HG03039 (cell line): ENCODE data around the gene WNK1.
"Not testable (repeated sequence)": the region's sequence is repeated elsewhere in the genome, so short reads cannot be mapped to it uniquely, and the experiment has no call there.

Experiments
- ATAC-seq: cut with Tn5 transposase; IDR thresholded peaks from one replicate; pipeline ENCODE4 v1.9.1; 2021; ENCODE audit warnings: mild to moderate bottlenecking, moderate library complexity; ENCODE audit not compliant: unreplicated experiment

WNK1 gene

DNA sequence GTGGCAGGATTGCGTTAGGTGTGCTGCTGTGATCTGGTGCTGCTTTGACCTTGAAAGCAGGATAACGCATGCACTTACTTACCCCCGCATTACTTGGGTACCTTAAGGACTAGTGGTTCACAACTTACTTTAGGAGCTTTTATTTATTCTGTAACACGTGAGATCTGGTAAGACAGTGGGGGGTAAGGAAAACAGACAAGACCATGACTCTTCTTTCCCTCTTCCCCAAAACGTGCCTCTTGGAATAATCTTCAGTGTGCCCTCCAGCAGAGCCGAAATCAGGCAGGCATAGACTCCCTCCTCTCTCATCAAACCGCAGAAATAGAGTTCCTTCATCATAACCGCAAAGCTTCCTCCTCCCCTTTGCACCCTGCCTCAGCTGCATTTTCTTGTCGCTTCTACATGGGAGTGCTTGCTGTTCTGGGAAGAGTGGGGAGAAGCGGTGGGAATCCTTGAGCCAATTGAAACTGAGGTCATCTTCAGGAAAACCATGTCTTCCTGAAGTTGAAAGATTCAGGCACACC lies 153.7 kb downstream of the WNK1 start:
- ATAC-seq = no peak

DNA sequence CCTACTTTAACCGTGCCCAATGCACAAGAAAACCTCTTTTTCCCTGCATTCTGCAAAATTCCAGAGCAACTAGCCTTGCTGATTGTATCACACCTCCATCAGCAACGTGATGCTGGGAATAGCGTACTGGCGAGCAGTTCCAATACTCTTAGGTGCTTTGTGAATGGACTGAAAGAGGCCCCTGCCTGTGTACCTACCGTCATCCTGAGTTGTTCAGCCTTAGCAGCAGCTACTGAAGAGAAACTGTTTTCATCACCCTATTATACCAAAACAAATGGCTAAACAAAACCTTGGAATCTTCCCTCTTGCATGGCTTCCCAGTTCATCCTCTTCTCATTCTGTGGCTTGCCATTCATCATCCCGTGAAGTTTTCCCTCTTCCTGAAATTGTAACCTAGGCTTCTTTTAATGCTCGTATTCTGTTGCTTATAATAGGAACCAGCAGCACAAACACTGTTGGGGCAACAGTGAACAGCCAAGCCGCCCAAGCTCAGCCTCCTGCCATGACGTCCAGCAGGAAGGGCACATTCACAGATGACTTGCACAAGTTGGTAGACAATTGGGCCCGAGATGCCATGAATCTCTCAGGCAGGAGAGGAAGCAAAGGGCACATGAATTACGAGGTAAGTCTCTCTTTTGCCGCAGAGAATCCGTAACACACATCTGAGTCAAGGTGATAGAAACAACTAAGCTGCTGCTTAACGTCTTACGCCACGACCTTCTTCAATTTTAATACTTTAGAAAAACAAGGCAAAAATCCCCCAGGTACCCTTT lies 155.2 kb downstream of the WNK1 start:
- ATAC-seq = no peak

DNA sequence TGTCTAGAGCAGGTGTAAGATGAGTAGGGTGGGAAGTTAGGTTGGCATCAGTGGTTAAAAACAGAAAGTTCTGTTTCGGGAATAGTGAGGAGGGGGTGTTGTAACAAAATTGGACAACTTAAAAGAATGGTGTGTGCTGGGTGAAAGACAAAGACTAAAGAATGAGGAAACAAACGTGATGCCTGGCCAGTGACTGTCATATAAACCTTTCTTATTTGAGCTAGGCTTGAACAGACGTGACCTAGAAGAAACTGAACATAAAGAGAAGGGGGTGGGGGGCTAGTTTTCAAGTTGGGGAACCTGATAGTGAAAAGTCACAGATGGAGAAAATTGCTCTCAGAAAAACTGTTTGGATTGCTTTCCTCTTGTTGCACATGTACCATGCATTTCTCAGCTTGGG lies 157.5 kb downstream of the WNK1 start:
- no peak for ATAC-seq

DNA sequence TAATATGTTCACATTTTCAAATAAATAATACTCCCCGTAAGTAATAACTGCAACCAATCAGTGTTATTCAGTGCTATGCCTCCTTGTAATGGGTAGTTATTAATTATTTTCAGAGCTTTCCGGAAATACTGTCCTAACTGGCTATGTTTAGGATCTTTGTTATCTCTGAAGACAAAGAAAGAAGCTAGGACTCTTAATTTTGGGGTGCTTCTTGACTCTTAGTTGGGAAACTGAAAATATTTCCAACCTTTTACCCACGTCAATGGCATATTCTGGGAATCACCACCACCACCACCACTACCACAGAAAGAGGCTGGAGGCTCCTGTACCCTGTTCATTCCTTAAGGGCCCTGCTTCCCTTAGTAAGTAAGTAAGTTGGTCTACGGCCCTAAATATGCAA lies 158.0 kb downstream of the WNK1 start:
- no peak for ATAC-seq

DNA sequence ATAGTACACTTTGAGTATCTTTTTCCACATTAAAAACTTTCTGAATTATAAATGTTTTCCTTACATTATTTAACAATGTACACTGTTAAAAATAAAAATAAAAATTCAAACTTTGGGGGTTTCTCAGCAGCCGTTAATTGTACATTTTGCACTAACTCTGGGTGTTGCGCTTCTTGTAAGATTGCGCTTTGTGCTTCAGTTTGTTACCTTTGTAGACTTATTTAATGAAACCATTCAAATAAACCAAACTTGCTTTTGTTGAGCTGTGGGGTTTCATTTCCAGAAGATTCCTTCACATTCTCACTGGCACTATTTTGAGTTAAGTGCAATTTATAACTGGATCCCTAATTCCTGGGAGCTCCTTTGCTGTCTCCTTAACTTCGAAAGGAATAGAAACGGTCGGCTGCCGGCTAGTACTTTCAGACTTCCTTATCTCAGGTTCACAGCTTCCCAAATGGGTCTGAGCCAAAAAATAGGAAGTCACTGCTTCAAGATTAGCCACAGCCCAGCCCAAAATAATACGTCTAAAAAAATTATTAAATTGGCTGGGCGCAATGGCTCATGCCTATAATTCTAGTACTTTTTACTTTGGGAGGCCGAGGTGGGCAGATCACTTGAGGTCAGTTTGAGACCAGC lies 158.9 kb downstream of the WNK1 start:
- ATAC-seq = no peak

DNA sequence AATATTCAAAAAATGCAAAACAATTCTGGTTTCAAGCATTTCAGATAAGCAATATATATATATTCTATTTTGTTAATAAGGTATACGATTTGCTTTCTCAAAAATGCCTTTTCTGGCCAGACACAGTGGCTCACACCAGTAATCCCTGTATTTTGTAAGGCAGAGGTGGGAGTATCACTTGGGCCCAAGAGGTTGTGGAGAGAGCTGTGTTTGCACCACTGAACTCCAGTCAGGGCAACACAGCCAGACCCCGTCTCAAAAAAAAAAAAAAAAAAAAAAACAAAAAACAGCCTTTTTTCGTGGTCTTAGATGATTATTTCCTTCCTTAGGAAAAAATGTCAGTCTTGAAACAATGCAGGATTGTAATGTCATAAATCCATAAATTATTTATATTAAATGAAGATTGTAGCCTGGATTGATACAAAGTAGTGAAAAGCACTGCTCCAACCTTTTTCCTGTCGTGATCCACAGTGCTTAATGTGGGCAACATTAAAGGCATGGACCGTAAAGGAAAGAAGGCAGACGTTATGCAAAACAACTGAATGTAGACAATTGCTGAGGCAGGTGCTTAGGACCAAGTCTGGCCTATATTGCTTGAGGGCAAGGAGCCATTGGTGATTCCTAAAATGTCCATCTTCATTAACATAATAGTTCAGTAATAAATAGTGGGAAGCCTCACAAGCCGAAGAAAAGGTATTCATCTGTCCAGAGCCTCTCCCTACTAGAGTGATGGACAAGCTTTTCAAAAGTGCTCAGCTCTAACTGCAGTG lies 160.3 kb downstream of the WNK1 start:
- ATAC-seq = no peak

DNA sequence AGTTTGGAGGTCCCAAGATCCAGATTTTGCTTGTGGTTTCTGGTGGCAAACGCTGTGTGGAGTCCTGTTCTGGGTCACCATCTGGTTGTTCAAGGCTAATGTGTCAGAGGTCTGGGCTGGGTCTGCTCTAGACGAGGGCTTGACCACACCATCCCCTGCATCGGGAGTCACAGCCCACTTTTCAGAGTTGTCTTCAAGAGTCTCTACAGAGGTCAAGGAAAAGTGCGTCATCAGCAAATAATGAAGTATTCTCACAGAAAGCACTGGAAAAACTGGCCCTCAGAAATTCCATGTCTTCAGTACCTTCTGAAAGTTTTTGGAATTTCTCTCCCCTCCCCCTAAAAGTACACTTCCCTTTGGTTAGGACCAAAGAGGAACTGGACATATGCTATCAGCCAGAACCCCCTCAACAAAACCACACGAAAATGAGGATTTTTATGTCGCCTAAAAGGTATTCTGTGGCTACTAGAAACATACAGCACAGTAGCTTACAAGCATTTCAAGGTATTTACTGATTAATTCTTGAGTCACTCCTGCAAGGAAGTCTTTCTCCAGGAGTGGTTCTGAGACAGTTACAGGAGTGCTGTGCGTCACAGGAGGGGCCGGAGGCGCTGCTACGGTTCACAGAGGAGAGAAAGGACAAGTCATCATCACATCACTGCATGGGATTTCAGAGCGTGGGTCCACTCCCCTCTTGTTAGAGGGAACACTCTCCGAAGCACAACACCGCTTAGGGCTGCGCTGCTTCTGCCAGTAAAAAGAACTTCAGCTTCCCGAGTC lies 161.7 kb downstream of the WNK1 start:
- no peak for ATAC-seq

DNA sequence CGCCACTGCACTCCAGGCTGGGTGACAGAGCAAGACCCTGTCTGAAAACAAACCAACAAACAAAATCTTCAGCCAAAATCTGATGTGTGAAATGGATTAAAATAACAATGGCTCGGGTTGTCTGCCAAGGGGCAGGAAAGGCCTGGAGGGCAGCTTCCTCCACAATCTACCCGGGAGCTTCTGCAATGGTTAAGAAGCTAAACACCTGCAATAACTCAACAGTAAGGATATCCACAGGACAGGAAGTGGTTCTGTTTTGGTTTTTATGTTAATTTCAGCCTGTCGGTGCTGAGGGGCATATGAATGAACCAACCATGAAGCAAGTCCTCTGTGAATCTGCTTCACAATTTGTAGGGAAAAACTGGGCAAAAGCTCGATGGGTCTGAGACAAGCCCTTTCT lies 162.7 kb downstream of the WNK1 start:
- ATAC-seq = no peak

DNA sequence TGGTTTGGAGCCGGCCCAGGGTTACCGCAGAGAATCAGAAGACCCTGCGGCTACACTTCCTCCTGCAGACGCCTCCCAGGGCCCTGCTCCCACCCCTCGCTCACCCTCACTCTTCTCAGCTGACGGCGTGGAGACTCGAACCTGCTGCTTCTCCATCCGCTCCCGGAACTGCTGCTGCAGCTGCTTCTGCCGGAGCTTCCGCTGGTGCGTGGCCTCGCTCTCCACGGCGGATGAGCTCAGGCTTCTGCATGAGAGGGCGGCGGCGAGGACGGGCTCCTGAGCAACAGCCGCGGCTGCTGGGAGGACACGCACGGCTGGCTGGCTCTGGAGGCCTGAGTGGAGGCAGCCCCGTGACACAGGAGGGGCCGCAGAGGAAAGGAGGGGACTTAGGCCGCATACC lies 163.9 kb downstream of the WNK1 start:
- ATAC-seq = no peak

DNA sequence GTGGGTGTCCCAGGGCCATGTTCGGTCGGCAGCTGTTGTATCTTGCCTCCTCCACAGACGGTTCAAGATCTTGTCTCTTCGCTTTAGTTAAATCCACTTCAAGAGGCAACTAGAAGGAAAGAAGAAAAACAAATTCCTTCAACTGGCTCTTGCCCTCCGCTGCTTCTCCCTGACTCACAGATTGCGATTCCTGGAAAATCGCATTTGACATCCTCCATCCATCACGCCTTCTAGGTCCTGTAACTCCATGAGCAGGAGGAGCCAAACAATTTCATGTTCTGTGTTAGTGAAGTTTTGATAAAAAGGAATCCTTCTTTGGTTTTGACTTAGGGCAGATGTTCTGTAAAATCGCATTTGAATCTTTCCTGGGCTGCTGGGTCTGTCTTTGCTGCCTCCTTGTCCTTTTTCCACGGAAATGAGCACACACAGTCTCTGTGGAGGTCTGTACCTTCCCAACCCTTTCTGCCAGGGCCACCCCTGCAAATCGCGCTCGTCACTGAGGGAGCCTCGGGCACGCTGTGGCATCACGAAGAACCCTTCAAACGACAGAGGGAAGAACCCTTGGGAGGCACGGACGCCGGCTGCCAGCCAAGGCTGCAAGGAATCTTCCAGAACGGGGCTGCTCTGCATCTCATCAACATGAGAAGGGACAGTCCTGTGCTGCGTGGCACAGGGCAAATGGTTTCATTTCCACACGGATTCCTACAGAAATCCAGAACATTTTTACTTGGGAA lies 164.5 kb downstream of the WNK1 start:
- no peak for ATAC-seq

DNA sequence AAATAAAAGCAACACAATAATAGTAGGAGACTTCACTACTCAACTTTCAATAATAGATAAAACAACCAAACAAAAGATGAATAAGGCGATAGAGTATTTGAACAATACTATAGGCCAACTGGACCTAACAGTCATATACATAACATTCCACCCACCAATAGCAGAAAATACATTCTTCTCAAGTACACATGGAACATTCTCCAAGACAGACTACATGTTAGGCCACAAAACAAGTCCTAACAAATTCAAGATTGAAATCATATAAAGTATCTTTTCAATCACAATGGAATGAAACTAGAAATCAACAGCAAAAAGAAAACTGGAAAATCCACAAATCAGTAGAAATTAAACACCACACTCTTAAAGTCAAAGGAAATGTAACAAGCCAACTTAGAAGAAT lies 168.3 kb downstream of the WNK1 start:
- no peak for ATAC-seq

DNA sequence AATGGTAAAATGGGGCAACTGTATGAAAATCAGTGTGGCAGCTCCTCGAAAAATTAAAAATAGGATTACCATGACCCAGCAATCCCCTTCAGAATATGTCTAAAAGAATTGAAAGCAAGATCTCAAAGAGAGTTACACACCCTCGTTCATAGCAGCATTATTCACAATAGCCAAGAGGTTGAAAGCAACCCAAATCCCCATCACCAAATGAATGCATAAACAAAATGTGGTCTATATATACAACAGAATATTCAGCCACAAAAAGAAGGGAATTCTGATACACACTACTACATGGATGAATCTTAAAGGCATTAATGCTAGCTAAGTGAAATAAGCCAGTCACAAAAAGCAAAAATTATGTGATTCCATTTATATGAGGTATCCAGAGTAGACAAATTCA lies 169.9 kb downstream of the WNK1 start:
- no peak for ATAC-seq

DNA sequence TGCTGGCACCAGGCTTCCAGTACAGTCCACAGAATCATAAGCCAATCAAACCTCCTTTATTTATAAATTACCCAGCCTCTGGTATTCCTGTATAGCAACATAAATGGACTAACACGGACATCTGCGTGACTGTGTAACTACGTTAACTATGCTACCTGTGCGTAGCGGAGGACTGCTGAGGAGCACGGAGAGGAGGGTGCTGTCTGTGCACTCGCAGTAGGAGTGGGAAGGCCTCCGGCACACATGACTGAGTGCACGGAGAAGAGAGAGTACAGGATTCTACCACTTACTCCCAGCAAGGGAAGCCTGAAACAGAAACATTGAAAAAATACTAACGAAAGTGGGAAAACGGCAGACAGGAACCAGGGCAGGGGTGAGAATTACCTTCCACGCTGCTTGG lies 174.3 kb downstream of the WNK1 start:
- no peak for ATAC-seq

DNA sequence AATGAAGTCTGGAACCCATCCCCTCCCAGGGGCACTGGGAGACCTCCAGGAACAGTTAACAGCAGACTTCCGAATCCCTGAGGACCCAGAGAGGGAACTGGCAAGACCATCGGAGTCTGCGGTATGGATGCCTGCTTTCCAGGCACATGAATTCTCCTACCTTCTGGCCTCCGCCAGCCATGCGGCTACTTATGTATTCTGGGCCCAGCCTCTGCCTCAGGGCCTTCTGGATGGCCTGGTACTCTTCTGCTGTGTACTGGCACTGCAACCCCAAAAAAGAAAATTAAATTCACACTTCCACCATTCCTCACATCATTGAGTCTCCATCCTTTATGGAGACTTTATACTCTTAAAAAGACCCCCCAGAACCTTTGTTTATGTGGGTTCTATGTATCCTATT lies 178.7 kb downstream of the WNK1 start:
- no peak for ATAC-seq

DNA sequence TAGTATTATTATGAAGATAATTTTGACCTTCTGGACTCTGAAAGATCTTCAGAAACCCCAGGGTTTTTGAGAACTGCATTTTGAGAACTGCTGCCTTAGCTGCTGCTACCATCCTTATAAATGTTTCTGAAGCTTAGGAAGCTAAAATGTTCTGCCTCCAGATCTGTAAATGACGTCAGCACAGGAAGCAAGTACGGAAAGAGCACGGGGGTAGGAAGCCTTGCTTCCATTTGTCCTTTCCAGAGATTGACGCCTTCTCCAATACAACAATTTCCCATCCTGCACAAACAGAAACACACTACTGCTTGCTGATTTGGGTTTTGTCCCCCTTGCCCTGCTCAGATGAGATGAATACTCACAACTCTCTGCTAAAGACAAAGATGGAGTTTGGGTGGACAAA lies 179.2 kb downstream of the WNK1 start:
- ATAC-seq = no peak

DNA sequence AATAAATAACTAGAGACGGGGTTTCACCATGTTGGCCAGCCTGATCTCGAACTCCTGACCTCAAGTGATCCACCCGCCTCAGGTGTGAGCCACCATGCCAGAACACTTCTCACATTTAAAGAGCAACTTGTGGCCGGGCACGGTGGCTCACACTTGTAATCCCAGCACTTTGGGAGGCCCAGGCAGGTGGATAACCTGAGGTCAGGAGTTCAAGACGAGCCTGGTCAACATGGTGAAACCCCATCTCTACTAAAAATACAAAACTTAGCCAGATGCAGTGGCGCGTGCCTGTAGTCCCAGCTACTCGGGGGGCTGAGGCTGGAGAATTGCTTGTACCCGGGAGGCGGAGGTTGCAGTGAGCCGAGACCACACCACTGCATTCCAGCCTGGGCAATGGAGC lies 183.5 kb downstream of the WNK1 start:
- not testable (repeated sequence) for ATAC-seq

DNA sequence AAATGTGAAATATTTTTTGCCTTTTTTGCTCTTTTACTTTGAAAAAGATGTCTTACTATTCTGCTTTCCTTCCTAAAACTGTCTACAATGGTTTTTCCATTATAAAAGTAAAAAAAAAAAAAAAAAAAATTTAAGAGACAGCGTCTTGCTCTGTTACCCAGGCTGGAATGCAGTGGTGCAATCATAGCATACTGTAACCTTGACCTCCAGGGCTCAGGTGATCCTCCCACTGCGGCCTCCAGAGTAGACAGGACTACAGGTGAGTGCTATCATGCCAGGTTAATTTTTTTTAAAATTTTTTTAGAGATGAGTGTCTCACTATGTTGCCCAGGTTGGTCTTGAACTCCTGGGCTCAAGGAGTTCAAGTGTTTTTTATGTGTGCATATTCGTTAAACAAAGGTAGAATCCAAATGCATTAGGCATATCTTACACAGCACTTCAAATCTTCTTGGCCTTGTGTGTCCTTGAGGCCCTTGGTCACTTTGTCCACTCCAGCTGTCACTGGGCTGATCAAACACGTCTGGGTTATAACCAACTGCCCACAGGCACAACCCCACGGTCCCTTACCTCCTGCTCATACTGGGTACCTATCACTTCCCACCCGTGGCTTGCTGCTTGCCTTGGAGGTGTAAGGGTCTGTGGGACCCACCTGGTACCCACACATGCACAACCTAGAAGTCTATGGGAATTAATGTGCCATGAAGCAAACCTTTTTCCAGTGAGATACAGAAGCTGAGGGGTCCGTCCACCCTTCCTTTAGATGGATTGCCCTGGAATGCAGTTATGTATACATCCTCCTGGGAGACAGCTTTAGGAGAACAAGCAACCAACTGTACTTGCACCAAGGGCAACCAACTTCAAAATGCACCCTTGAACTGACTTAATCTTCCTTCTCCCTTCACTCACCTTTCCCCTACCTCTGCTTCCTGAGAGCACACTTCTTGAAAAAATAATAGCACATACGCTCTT lies 184.3 kb downstream of the WNK1 start:
- no peak for ATAC-seq

DNA sequence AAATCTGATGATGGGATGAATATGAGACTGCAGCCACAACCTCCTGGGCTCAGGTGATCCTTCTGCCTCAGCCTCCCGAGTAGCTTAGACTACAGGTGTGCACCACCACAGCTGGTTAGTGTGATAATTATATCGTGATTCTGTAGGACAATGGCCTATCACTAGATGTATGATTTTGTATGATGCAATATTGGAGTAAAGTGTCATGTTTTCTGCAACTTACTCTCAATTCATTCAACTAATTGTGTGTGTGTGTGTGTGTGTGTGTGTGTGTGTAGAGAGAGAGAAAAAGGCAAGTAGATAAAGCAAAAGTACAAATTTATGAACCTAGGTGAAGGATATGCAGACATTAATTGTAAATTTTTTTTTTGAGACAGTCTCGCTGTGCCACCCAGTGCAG lies 186.4 kb downstream of the WNK1 start:
- ATAC-seq = no peak

DNA sequence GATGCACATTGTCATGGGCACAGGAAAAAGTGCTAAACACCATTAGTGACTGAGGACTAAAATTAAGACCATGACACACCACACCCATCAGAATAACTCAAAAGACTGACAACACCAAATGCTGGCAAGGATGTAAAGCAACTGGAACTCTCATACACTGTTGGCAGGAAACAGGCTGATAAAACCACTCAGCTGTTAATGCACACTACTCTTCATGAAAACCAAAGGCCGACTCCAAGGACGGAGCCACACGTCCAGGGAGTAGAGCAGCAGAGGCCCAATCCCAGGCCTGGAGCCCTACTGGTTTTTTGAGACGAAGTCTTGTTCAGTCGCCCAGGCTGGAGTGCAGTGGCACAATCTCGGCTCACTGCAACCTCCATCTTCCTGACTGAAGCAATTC lies 190.7 kb downstream of the WNK1 start:
- no peak for ATAC-seq
